Central memory CD8-positive, alpha-beta T cell (primary cell): ENCODE results near the gene CEP112.

Experiments
- ATAC-seq: fragments of 150-1000 bp; cut with Tn5 transposase; replicated peaks from 2 replicates; pipeline ENCODE4 v1.10.0; 2022; ENCODE audit warnings: mild to moderate bottlenecking, moderate FRiP score, moderate number of reproducible peaks; ENCODE audit not compliant: poor library complexity, severe bottlenecking; ENCODE audit errors: extremely low read depth
- DNase-seq, 2 donors: peaks; one replicate each; pipeline ENCODE4 v3.0.0; 2021; ENCODE audit warnings: low spot score in 2 of 2
- H3K27ac Mint-ChIP-seq: one replicate; pipeline ENCODE4 v1.8.0; 2022; ENCODE audit warnings: low read depth, mild to moderate bottlenecking, moderate library complexity, mixed read lengths
- H3K27me3 Mint-ChIP-seq: one replicate; pipeline ENCODE4 v1.8.0; 2022; ENCODE audit warnings: mixed read lengths
- H3K36me3 Mint-ChIP-seq: one replicate; pipeline ENCODE4 v1.8.0; 2022; ENCODE audit warnings: mild to moderate bottlenecking, moderate library complexity, mixed read lengths; ENCODE audit not compliant: insufficient read depth
- H3K4me1 Mint-ChIP-seq: one replicate; pipeline ENCODE4 v1.8.0; 2022; ENCODE audit warnings: mixed read lengths
- H3K4me3 Mint-ChIP-seq: one replicate; pipeline ENCODE4 v1.8.0; 2022; ENCODE audit warnings: mild to moderate bottlenecking, moderate library complexity, mixed read lengths
- H3K9me3 Mint-ChIP-seq: one replicate; pipeline ENCODE4 v1.8.0; 2022; ENCODE audit warnings: mixed read lengths

CEP112 gene

DNA sequence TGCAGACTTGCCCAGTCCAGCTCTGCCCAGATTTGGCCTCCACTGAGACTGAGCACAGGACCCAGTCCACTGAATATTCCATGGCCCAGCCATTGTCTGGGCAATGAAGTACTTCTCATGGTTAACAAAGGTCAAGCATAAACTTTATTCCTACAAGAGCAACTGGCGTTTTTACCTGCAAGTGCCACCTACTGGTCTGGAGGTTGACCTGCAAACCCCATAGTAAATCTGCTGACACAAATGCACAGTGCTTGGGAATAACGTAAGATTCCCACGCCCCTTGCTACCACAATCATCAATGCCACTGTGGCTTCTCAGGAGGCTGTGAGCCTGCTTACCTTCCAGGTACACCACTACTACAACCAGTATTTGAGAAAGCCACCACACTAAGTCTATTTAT is 170.2 kb downstream of the CEP112 start:
- H3K4me1 Mint-ChIP-seq = no peaks in the 10 kb centered on the region
- ATAC-seq (no peak), DNase-seq (no peak)
- no peaks in the 10 kb centered on the region for H3K36me3 Mint-ChIP-seq
- peaks cover 19% of the 10 kb centered on the region for H3K9me3 Mint-ChIP-seq
- peaks cover 7% of the 10 kb centered on the region for H3K27me3 Mint-ChIP-seq
- no peak overlapping the region for H3K27ac Mint-ChIP-seq
- no peak overlapping the region for H3K4me3 Mint-ChIP-seq

DNA sequence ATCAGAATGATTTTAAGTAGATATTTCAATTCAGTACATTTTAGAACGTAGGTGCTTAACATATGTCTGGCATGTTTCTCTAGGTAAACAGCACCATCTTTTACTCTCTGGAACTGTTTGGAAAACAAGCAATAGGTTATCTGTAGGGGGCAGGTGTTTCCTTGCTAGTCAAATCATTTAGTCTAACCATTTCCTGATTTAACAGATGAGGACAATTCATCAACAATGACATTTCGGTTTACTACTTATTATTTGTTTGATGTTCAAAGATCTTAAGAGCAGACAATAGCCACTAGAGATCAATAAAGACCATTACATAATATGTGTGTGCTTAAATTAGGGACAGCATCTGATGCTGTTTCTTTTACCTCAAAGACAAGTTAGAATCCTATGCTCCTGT is 173.1 kb downstream of the CEP112 start:
- Mint-ChIP-seq H3K4me3 (no peak overlapping the region), H3K36me3 (peaks cover 2% of the 10 kb centered on the region), H3K27me3 (peaks cover 35% of the 10 kb centered on the region), H3K27ac (no peak overlapping the region), H3K4me1 (no peaks in the 10 kb centered on the region), H3K9me3 (peaks cover 6% of the 10 kb centered on the region)
- DNase-seq (no peak), ATAC-seq (no peak)

DNA sequence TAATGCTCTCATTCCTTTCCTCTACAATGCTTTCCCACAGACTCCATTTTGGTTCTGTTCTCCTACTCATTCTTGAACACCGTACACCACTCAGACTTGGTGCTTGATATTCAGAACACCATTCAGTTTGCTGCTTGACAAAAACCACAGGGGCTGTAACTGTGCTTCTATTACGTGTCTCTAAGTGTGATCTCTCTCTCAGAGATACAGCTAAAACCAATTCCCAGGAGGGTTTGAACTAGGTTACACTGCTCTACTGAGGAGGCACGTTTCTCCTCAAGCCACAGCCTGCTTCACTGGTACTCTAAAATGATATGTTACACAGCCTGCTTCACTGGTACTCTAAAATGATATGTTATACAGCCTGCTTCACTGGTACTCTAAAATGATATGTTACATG is 175.7 kb downstream of the CEP112 start:
- DNase-seq = no peak
- no peaks in the 10 kb centered on the region for H3K9me3 Mint-ChIP-seq
- H3K36me3 Mint-ChIP-seq = peaks cover 2% of the 10 kb centered on the region
- no peak for ATAC-seq
- H3K27me3 Mint-ChIP-seq = peaks cover 56% of the 10 kb centered on the region
- H3K4me1 Mint-ChIP-seq = no peaks in the 10 kb centered on the region
- no peak overlapping the region for H3K4me3 Mint-ChIP-seq
- H3K27ac Mint-ChIP-seq = no peak overlapping the region

DNA sequence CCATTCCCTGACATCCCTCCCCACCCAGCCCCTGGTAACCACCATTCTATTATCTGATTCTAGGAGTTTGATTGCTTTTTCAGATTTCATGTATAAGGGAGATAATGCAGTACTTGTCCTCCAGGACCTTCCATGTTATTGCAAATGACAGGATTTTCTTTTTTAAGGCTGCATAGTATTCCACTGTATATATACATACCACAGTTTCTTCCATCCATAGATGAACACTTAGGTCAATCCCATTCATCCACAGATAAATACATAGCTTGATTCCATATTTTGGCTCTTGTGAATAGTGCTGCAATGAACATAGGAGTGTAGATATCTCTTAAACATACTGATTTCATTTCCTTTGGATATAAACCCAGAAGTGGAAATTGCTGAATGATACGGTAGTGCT is 183.3 kb downstream of the CEP112 start:
- H3K27me3 Mint-ChIP-seq = peaks cover 35% of the 10 kb centered on the region
- H3K4me1 Mint-ChIP-seq = no peaks in the 10 kb centered on the region
- H3K27ac Mint-ChIP-seq = no peak overlapping the region
- H3K36me3 Mint-ChIP-seq = no peaks in the 10 kb centered on the region
- H3K9me3 Mint-ChIP-seq = peaks cover 13% of the 10 kb centered on the region
- DNase-seq (no peak), ATAC-seq (no peak)
- H3K4me3 Mint-ChIP-seq = no peak overlapping the region

DNA sequence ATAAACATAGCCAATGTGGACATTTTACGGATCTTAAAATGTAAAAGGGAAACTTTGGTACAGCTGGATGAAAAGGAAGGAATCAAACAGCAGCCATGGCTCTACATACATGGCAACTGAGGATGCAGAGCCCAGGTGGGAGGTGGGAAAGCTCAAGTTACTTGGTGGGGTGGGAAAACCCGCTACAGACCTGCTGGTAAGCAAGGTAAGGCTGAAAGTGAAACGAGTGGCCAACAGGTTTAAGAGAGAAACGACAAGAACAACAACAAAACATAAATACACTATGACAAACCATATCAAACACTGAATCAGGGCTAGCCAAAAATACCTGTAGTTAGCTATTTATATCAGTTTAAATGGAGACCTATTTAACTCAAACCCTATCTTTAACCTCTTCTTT is 185.3 kb downstream of the CEP112 start:
- H3K27me3 Mint-ChIP-seq = peaks cover 15% of the 10 kb centered on the region
- DNase-seq = no peak
- H3K9me3 Mint-ChIP-seq = peaks cover 13% of the 10 kb centered on the region
- H3K27ac Mint-ChIP-seq = no peak overlapping the region
- H3K36me3 Mint-ChIP-seq = no peaks in the 10 kb centered on the region
- no peak for ATAC-seq
- H3K4me3 Mint-ChIP-seq = no peak overlapping the region
- no peaks in the 10 kb centered on the region for H3K4me1 Mint-ChIP-seq

DNA sequence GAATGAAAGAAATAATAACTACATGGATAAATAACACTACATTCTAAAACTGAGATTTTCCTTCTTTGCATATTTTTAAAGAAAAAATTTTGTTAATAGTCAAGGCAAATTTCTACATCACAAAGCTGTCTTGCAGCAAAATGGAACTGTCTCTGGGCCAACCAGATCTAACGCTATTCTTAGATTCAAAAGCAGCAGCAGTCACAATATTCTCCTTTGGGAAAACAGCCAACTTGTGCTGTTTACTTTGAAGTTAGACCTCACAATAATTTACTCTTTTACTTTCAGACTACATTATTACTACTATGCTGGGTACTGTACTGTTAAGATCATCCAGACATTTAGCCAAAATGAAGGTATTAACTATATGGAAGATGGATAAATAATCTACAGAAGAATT is 189.1 kb downstream of the CEP112 start:
- no peak overlapping the region for H3K4me3 Mint-ChIP-seq
- no peaks in the 10 kb centered on the region for H3K27me3 Mint-ChIP-seq
- no peaks in the 10 kb centered on the region for H3K9me3 Mint-ChIP-seq
- H3K27ac Mint-ChIP-seq = no peak overlapping the region
- ATAC-seq = no peak
- H3K36me3 Mint-ChIP-seq = no peaks in the 10 kb centered on the region
- no peak for DNase-seq
- no peaks in the 10 kb centered on the region for H3K4me1 Mint-ChIP-seq

DNA sequence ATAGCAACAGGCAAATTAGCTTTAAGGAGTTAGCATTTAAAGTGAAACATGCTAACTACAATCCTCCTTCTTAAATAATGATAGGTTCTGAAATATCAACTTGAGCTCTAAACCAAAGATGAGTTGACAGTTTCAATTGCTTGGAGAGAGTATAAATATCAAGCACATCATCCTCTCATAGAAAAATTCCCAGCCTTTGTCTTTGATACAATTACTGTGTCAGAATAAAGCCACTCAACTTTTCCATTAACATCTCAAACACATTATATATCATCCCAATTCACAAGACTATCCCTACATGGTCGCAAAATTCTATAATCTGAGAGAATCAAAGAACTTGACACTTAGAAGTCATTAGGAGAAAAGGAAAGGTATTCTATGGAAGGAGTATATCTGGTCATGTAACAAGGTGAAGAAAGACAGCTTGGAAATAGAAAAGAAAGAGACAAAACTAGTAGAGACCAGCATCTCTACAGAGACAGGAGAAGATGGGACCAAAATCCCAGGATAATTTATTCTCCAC is 189.8 kb downstream of the CEP112 start:
- no peaks in the 10 kb centered on the region for H3K27me3 Mint-ChIP-seq
- no peak overlapping the region for H3K27ac Mint-ChIP-seq
- no peaks in the 10 kb centered on the region for H3K4me1 Mint-ChIP-seq
- ATAC-seq (no peak), DNase-seq (no peak)
- no peak overlapping the region for H3K4me3 Mint-ChIP-seq
- H3K36me3 Mint-ChIP-seq = no peaks in the 10 kb centered on the region
- no peaks in the 10 kb centered on the region for H3K9me3 Mint-ChIP-seq

DNA sequence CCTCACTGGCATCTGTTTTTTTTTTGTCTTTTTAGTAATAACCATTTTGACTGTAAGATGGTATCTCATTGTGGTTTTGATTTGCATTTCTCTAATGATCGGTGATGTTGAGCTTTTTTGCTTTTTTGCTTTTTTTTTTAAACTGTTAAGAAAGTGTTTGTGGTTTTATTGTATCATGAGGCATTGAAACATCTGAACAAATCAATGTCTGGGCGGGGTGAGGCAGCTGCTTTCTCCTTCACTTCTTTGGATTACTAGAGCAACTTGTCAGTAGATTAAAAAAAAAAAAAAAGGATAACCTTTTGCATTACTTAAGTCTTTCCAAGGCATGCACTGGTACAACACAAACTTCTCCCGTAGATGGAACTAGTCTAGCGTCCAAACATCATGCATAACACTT is 191.7 kb downstream of the CEP112 start:
- no peaks in the 10 kb centered on the region for H3K4me1 Mint-ChIP-seq
- H3K36me3 Mint-ChIP-seq = no peaks in the 10 kb centered on the region
- no peak overlapping the region for H3K27ac Mint-ChIP-seq
- ATAC-seq (no peak), DNase-seq (no peak)
- H3K9me3 Mint-ChIP-seq = no peaks in the 10 kb centered on the region
- H3K27me3 Mint-ChIP-seq = no peaks in the 10 kb centered on the region
- no peak overlapping the region for H3K4me3 Mint-ChIP-seq

DNA sequence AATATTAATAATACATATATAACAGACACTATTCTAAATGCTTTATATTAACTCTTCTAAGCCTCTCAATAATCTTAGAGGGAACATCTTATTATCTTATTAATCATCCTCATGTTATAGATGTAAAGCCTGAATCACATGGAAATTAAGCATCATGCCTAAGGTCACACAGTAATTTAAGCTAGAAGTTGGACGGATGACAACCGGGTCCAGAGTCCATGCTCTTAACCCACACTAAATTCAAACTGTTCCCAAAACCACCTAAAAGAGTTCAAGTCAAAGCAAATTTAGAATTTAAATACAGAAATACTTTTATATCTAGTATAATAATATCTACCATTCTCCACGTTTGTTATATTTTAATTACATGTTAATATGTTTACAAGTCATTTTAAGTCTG is 193.3 kb downstream of the CEP112 start:
- Mint-ChIP-seq H3K36me3 (no peaks in the 10 kb centered on the region), H3K9me3 (no peaks in the 10 kb centered on the region), H3K27ac (no peak overlapping the region), H3K4me1 (no peaks in the 10 kb centered on the region), H3K4me3 (no peak overlapping the region), H3K27me3 (peaks cover 3% of the 10 kb centered on the region)
- ATAC-seq (no peak), DNase-seq (no peak)

DNA sequence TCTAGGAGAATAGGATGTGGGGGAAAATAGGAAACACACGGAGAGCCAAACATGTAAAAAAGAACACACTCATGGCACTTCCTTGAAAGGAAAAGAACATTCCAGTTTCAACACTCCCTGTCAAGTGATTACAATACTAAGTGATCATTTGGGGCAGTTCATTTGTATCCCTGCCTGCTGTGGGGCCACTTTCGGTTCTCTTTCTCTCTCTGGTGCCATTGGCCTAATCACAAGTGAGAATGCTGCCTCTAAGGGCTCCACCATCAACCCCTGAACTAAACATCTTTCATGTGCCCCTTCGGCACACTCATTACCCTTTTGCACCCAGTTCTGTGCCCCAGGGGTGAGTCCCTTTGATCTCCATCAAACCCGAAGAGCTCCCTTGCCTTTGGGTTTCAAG is 197.3 kb downstream of the CEP112 start:
- Mint-ChIP-seq H3K4me1 (no peaks in the 10 kb centered on the region), H3K27ac (no peak overlapping the region), H3K9me3 (no peaks in the 10 kb centered on the region), H3K27me3 (peaks cover 17% of the 10 kb centered on the region), H3K4me3 (no peak overlapping the region), H3K36me3 (no peaks in the 10 kb centered on the region)
- no peak for DNase-seq
- no peak for ATAC-seq

DNA sequence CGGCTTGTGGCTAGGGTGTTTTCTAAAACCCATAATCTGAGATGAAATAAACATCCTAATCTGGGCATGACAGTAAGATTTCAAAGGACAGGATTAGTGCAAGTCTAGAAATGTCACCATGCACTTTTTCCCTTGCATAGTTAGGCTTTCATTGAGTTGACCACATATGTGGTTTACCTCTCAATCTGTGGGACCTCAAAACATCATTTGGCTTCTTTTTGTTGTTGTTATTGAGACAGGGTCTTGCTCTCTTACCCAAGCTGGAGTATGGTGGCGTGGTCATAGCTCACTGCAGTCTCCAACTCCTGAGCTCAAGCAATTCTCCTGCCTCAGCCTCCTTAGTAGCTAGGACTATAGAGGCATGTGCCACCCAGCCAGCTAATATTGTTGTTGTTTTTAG is 197.8 kb downstream of the CEP112 start:
- H3K27me3 Mint-ChIP-seq = peaks cover 17% of the 10 kb centered on the region
- DNase-seq (no peak), ATAC-seq (no peak)
- no peak overlapping the region for H3K4me3 Mint-ChIP-seq
- H3K27ac Mint-ChIP-seq = no peak overlapping the region
- no peaks in the 10 kb centered on the region for H3K4me1 Mint-ChIP-seq
- H3K36me3 Mint-ChIP-seq = no peaks in the 10 kb centered on the region
- no peaks in the 10 kb centered on the region for H3K9me3 Mint-ChIP-seq

DNA sequence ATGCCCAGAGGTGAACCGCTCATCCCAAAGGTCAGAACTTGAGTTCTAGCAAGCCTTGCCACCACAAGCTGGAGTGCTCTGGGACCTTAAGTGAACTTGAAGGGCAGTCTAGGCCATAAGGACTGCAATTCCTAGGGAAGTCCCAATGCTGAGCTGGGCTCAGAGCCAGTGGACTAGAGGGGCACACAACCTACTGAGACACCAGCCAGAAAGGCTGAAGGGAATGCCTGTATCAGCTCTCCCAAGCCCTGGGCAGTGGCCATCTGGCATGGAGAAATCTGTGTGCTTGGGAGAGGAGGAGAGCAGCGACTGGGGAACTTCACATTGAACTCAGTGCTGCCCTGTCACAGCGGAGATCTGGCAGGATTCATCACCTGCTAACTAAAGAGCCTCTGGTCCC is 201.3 kb downstream of the CEP112 start:
- H3K4me3 Mint-ChIP-seq = no peak overlapping the region
- ATAC-seq (no peak), DNase-seq (no peak)
- H3K36me3 Mint-ChIP-seq = no peaks in the 10 kb centered on the region
- peaks cover 16% of the 10 kb centered on the region for H3K9me3 Mint-ChIP-seq
- H3K4me1 Mint-ChIP-seq = no peaks in the 10 kb centered on the region
- H3K27me3 Mint-ChIP-seq = peaks cover 17% of the 10 kb centered on the region
- no peak overlapping the region for H3K27ac Mint-ChIP-seq

DNA sequence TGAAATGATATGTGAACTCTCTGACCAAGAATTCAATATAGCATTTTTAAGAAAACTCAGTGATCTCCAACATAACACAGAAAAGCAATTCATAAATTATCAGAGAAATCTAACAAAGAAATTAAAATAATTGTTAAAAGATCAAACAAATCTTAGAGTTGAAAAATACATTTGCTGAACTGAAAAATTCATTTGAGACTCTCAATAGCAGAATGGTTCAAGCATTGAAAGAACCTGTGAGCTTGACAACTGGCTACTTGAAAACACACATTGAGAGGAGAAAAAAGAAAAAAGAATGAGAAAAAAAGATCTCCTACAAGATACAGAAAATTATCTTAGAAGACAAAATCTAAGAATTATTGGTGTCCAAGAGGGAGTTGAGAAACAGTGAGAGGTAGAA is 203.5 kb downstream of the CEP112 start:
- no peaks in the 10 kb centered on the region for H3K4me1 Mint-ChIP-seq
- ATAC-seq = no peak
- no peak overlapping the region for H3K27ac Mint-ChIP-seq
- no peak for DNase-seq
- H3K36me3 Mint-ChIP-seq = no peaks in the 10 kb centered on the region
- H3K9me3 Mint-ChIP-seq = peaks cover 16% of the 10 kb centered on the region
- no peak overlapping the region for H3K4me3 Mint-ChIP-seq
- peaks cover 31% of the 10 kb centered on the region for H3K27me3 Mint-ChIP-seq

DNA sequence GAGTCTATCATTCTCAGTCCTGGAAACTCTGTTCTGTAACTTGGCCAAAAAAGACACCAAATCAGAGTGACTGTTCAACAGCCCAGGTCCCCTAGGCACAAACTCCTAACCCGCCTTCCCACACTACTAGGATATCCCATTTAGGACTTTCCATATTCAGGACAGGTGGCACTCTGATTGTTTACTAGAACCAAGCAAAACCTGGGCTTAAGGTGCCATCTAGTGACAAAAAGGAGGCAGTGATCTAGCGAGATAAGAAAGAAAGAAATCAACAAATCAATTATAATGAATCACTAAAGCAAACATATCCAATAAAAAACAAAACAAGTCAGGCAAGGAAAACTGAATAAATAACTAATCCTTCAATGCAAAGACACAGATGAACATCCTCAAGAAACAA is 203.9 kb downstream of the CEP112 start:
- Mint-ChIP-seq H3K27ac (no peak overlapping the region), H3K27me3 (peaks cover 31% of the 10 kb centered on the region), H3K9me3 (peaks cover 16% of the 10 kb centered on the region), H3K4me3 (no peak overlapping the region), H3K4me1 (no peaks in the 10 kb centered on the region), H3K36me3 (no peaks in the 10 kb centered on the region)
- DNase-seq (no peak), ATAC-seq (no peak)
